Stimulated activated naive CD8-positive, alpha-beta T cell treated with anti-CD3 and anti-CD28 coated beads, Interleukin-15, Interleukin-2, amounts not matched to agents 100 ng/mL and 50 ng/mL, for 24 hours (primary cell): ENCODE results near the gene OR4A47.
"Not testable (repeated sequence)": the region's sequence is repeated elsewhere in the genome, so short reads cannot be mapped to it uniquely, and the experiment has no call there.

Experiments
- H3K27ac Mint-ChIP-seq: one replicate; pipeline ENCODE4 v1.8.0; 2021; ENCODE audit warnings: mild to moderate bottlenecking, mixed read lengths
- H3K27me3 Mint-ChIP-seq: one replicate; pipeline ENCODE4 v1.8.0; 2021; ENCODE audit warnings: mixed read lengths
- H3K36me3 Mint-ChIP-seq: one replicate; pipeline ENCODE4 v1.8.0; 2021; ENCODE audit warnings: low read depth, mixed read lengths
- H3K4me1 Mint-ChIP-seq: one replicate; pipeline ENCODE4 v1.8.0; 2021; ENCODE audit warnings: low read depth, mixed read lengths
- H3K4me3 Mint-ChIP-seq: one replicate; pipeline ENCODE4 v1.8.0; 2021; ENCODE audit warnings: mild to moderate bottlenecking, mixed read lengths
- H3K9me3 Mint-ChIP-seq: one replicate; pipeline ENCODE4 v1.8.0; 2021; ENCODE audit warnings: mixed read lengths

The OR4A47 gene

GRCh38 chr11:48488493-48488892 lies at the start of gene OR4A47:
Gene OR4A47, plus strand, starts transcription at chr11:48488793. Its CDS starts 0 bp downstream, at chr11:48488793.
- H3K27ac Mint-ChIP-seq, H3K4me3 Mint-ChIP-seq, H3K9me3 Mint-ChIP-seq, H3K4me1 Mint-ChIP-seq, H3K27me3 Mint-ChIP-seq, H3K36me3 Mint-ChIP-seq: not testable (repeated sequence)

GRCh38 chr11:48455909-48456308 lies 32.7 kb upstream of the OR4A47 start:
- not testable (repeated sequence) for H3K27ac Mint-ChIP-seq, H3K36me3 Mint-ChIP-seq, H3K9me3 Mint-ChIP-seq, H3K27me3 Mint-ChIP-seq, H3K4me1 Mint-ChIP-seq, H3K4me3 Mint-ChIP-seq

GRCh38 chr11:48473966-48474365 lies 14.6 kb upstream of the OR4A47 start:
- not testable (repeated sequence) for H3K4me3 Mint-ChIP-seq, H3K36me3 Mint-ChIP-seq, H3K4me1 Mint-ChIP-seq, H3K27me3 Mint-ChIP-seq, H3K27ac Mint-ChIP-seq
- peaks cover 11% of the 10 kb centered on the region for H3K9me3 Mint-ChIP-seq

- peaks cover 11% of the 10 kb centered on the region for H3K9me3 Mint-ChIP-seq
- not testable (repeated sequence) for H3K36me3 Mint-ChIP-seq, H3K27ac Mint-ChIP-seq, H3K4me3 Mint-ChIP-seq, H3K27me3 Mint-ChIP-seq, H3K4me1 Mint-ChIP-seq
These were observed 13.9 kb upstream of the OR4A47 start for GRCh38 chr11:48474703-48475102.

- H3K9me3 Mint-ChIP-seq, result peaks cover 14% of the 10 kb centered on the region
- not testable (repeated sequence) for H3K27me3 Mint-ChIP-seq, H3K4me3 Mint-ChIP-seq, H3K27ac Mint-ChIP-seq, H3K36me3 Mint-ChIP-seq, H3K4me1 Mint-ChIP-seq
These were observed 17.6 kb downstream of the OR4A47 start for GRCh38 chr11:48506169-48506568.

- H3K9me3 Mint-ChIP-seq, result peaks cover 4% of the 10 kb centered on the region
- no peak overlapping the region for H3K27ac Mint-ChIP-seq
- H3K27me3 Mint-ChIP-seq, result no peaks in the 10 kb centered on the region
- H3K4me3 Mint-ChIP-seq, result no peak overlapping the region
- no peaks in the 10 kb centered on the region for H3K36me3 Mint-ChIP-seq
- H3K4me1 Mint-ChIP-seq, result no peaks in the 10 kb centered on the region
These were observed 50.4 kb downstream of the OR4A47 start for GRCh38 chr11:48538991-48539390.
